Kasumi-1 (cell line): ENCODE data around the gene IGFBP7.

Experiments
- DNase-seq, 2 experiments: peaks; one replicate each; lab custom pipeline; 2025; lab: John Stamatoyannopoulos, UW

The IGFBP7 gene

GRCh38 chr4:57095245-57095644, 14.9 kb downstream of the IGFBP7 start:
- no peak for DNase-seq

- DNase-seq: no peak
Measured at GRCh38 chr4:57094832-57095223, 15.4 kb downstream of the IGFBP7 start.

GRCh38 chr4:57093845-57094831, 16.0 kb downstream of the IGFBP7 start:
- DNase-seq: no peak

GRCh38 chr4:57091657-57092162, 18.5 kb downstream of the IGFBP7 start:
- DNase-seq: no peak

- peak; percentile 71 to 76 for DNase-seq
Measured at GRCh38 chr4:57090079-57090478, 20.1 kb downstream of the IGFBP7 start.

- no peak for DNase-seq
Measured at GRCh38 chr4:57089549-57089948, 20.6 kb downstream of the IGFBP7 start.

- DNase-seq: no peak
Measured at GRCh38 chr4:57086031-57086723, 24.0 kb downstream of the IGFBP7 start.

GRCh38 chr4:57085278-57085677, 24.9 kb downstream of the IGFBP7 start:
- DNase-seq: no peak

- no peak for DNase-seq
Measured at GRCh38 chr4:57084360-57084759, 25.8 kb downstream of the IGFBP7 start.

- DNase-seq: no peak
Measured at GRCh38 chr4:57083090-57083489, 27.1 kb downstream of the IGFBP7 start.

GRCh38 chr4:57081651-57082621, 28.2 kb downstream of the IGFBP7 start:
- DNase-seq: no peak

GRCh38 chr4:57080781-57081650, 29.2 kb downstream of the IGFBP7 start:
- DNase-seq: no peak

- DNase-seq: no peak
Measured at GRCh38 chr4:57078685-57079521, 31.3 kb downstream of the IGFBP7 start.

- no peak for DNase-seq
Measured at GRCh38 chr4:57077550-57078343, 32.4 kb downstream of the IGFBP7 start.

GRCh38 chr4:57076646-57077045, 33.5 kb downstream of the IGFBP7 start:
- DNase-seq: no peak

GRCh38 chr4:57075367-57075766, 34.8 kb downstream of the IGFBP7 start:
- no peak for DNase-seq

GRCh38 chr4:57074744-57075143, 35.4 kb downstream of the IGFBP7 start:
- DNase-seq: no peak

GRCh38 chr4:57073559-57073958, 36.6 kb downstream of the IGFBP7 start:
- no peak for DNase-seq

- DNase-seq: no peak
Measured at GRCh38 chr4:57071326-57071725, 38.9 kb downstream of the IGFBP7 start.
